Measurements from ENCODE around the gene NPL. TPM values are rescaled to one million over a fixed set of nuclear protein-coding genes. Genes with fewer than 3 reads are reported as not detected.

The NPL gene
- total and polyA plus RNA-seq, 2 donors (not counting 1 experiment from before 2014, with no cell fraction given) = 1.4 to 2.6 TPM

DNA sequence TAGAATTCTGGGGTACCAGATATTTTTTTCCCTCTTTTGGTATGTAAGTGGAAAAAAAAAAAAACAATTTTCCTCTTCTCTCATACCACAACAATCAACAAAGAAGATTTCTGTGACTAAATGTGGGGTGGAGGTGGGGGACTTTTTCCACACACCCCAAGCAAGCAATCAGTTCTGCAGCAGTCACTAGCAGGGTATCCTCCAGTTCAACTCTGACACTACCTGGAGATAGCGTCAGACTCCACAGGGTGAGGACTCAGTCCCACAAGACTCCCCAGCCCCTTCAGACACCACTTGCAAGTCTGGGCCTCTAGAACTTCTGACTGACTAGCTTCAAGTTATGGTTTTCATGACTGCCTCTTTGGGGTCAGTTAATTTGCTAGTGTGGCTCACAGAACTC, 55.8 kb downstream of the NPL start:
- H3K4me2 ChIP-seq (ENCODE audit: extremely low read depth, insufficient read depth, low read length) = no peak overlapping the region
- DNase-seq (ENCODE audit: low read depth in 2 of 2) = no peak
- no peak overlapping the region for H2AFZ ChIP-seq (ENCODE audit: low read length)
- peaks cover 99% of the 10 kb centered on the region for H3K79me2 ChIP-seq (ENCODE audit: control insufficient read depth, insufficient read depth, low read length)
- H3K9ac ChIP-seq (ENCODE audit: insufficient read depth, low read length) = no peak overlapping the region
- no peak overlapping the region for H3K27ac ChIP-seq (ENCODE audit: insufficient read depth, low read length)
- H3K27me3 ChIP-seq (ENCODE audit: control insufficient read depth, insufficient read depth, low read length) = no peaks in the 10 kb centered on the region
- peaks cover 11% of the 10 kb centered on the region for H3K36me3 ChIP-seq (ENCODE audit: control insufficient read depth, insufficient read depth, low read length)
- H3K4me3 ChIP-seq (replicated peaks in 1 of 4; ENCODE audit: control extremely low read depth in 1 of 4, insufficient read depth in 1 of 4, low read depth in 3 of 4, low read length in 4 of 4) = no peak overlapping the region
- peaks cover 3% of the 10 kb centered on the region for H3K4me1 ChIP-seq (ENCODE audit: control insufficient read depth, extremely low read depth, insufficient read depth, low read length)
- H4K20me1 ChIP-seq (ENCODE audit: control insufficient read depth, extremely low read depth, insufficient read depth, low read length) = peaks cover 11% of the 10 kb centered on the region
- H3K9me3 ChIP-seq (ENCODE audit: control insufficient read depth, insufficient read depth, low read depth, low read length) = no peaks in the 10 kb centered on the region
- TF ChIP-seq EZH2 (IDR thresholded peaks at IDR 0.05; ENCODE audit: low read length, missing control alignments) = no peak
- no peak for TF ChIP-seq CTCF (conservative IDR thresholded peaks at IDR 0.05 in 1 of 2, IDR thresholded peaks at IDR 0.05 in 1 of 2; ENCODE audit: low read depth in 1 of 2, low read length in 2 of 2)

- no peak overlapping the region for H3K9ac ChIP-seq (ENCODE audit: insufficient read depth, low read length)
- H3K4me1 ChIP-seq (ENCODE audit: control insufficient read depth, extremely low read depth, insufficient read depth, low read length) = peaks cover 3% of the 10 kb centered on the region
- no peak overlapping the region for H2AFZ ChIP-seq (ENCODE audit: low read length)
- H3K27me3 ChIP-seq (ENCODE audit: control insufficient read depth, insufficient read depth, low read length) = no peaks in the 10 kb centered on the region
- H4K20me1 ChIP-seq (ENCODE audit: control insufficient read depth, extremely low read depth, insufficient read depth, low read length) = peaks cover 8% of the 10 kb centered on the region
- no peak overlapping the region for H3K4me3 ChIP-seq (replicated peaks in 1 of 4; ENCODE audit: control extremely low read depth in 1 of 4, insufficient read depth in 1 of 4, low read depth in 3 of 4, low read length in 4 of 4)
- H3K79me2 ChIP-seq (ENCODE audit: control insufficient read depth, insufficient read depth, low read length) = peaks cover 96% of the 10 kb centered on the region
- no peaks in the 10 kb centered on the region for H3K9me3 ChIP-seq (ENCODE audit: control insufficient read depth, insufficient read depth, low read depth, low read length)
- TF ChIP-seq CTCF (conservative IDR thresholded peaks at IDR 0.05 in 1 of 2, IDR thresholded peaks at IDR 0.05 in 1 of 2; ENCODE audit: low read depth in 1 of 2, low read length in 2 of 2) = no peak
- no peak for TF ChIP-seq EZH2 (IDR thresholded peaks at IDR 0.05; ENCODE audit: low read length, missing control alignments)
- no peak for DNase-seq (ENCODE audit: low read depth in 2 of 2)
- no peak overlapping the region for H3K4me2 ChIP-seq (ENCODE audit: extremely low read depth, insufficient read depth, low read length)
- no peak overlapping the region for H3K27ac ChIP-seq (ENCODE audit: insufficient read depth, low read length)
- peaks cover 11% of the 10 kb centered on the region for H3K36me3 ChIP-seq (ENCODE audit: control insufficient read depth, insufficient read depth, low read length)
Observed at GRCh38 chr1:182845894-182846293, 56.3 kb downstream of the NPL start.

DNA sequence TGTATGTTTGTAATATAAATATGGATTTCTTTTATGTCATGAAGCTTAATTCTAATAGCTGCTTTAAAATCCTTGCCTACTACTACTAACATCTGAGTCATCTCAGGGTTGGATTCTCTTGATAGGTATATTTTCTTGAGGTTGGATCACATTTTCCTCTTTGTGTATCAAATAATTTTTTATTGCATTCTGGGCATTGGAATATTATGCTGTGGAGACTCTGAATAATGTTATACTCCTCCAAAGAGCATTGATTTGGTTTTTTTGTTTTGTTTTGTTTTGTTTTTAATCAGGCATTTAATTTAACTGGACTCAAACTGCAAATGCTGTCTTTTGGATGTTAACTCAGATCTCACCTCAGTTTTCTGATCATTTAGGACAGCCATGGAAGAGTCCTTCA, 57.5 kb downstream of the NPL start:
- H3K36me3 ChIP-seq (ENCODE audit: control insufficient read depth, insufficient read depth, low read length) = peaks cover 14% of the 10 kb centered on the region

More for the DNA sequence above, 57.5 kb downstream of the NPL start:
- Histone ChIP-seq H3K4me2 (ENCODE audit: extremely low read depth, insufficient read depth, low read length) (no peak overlapping the region), H3K4me3 (replicated peaks in 1 of 4; ENCODE audit: control extremely low read depth in 1 of 4, insufficient read depth in 1 of 4, low read depth in 3 of 4, low read length in 4 of 4) (no peak overlapping the region), H2AFZ (ENCODE audit: low read length) (no peak overlapping the region), H3K4me1 (ENCODE audit: control insufficient read depth, extremely low read depth, insufficient read depth, low read length) (peaks cover 3% of the 10 kb centered on the region), H3K79me2 (ENCODE audit: control insufficient read depth, insufficient read depth, low read length) (peaks cover 87% of the 10 kb centered on the region), H3K9ac (ENCODE audit: insufficient read depth, low read length) (no peak overlapping the region), H3K9me3 (ENCODE audit: control insufficient read depth, insufficient read depth, low read depth, low read length) (no peaks in the 10 kb centered on the region), H3K27me3 (ENCODE audit: control insufficient read depth, insufficient read depth, low read length) (no peaks in the 10 kb centered on the region), H4K20me1 (ENCODE audit: control insufficient read depth, extremely low read depth, insufficient read depth, low read length) (peaks cover 6% of the 10 kb centered on the region), H3K27ac (ENCODE audit: insufficient read depth, low read length) (no peak overlapping the region)
- no peak for DNase-seq (ENCODE audit: low read depth in 2 of 2)
- TF ChIP-seq EZH2 (IDR thresholded peaks at IDR 0.05; ENCODE audit: low read length, missing control alignments) = no peak
- no peak for TF ChIP-seq CTCF (conservative IDR thresholded peaks at IDR 0.05 in 1 of 2, IDR thresholded peaks at IDR 0.05 in 1 of 2; ENCODE audit: low read depth in 1 of 2, low read length in 2 of 2)
